Right lobe of liver (tissue), 4 donors: Measurements from ENCODE around the gene USP7.

Source experiments
- POLR2A ChIP-seq: fragments of 450-650 bp; IDR thresholded peaks from one replicate; pipeline ENCODE4 v1.6.1; 2017; ENCODE audit warnings: antibody characterized with exemption, mild to moderate bottlenecking
- TF ChIP-seq, protein P1 (sequence below), 4 donors: fragments of 200-600 bp in 3 of 4; fragments of 450-650 bp in 1 of 4; IDR thresholded peaks; one replicate each; pipeline versions ENCODE4 v1.5.1 to v1.8.0; 2016 to 2022; ENCODE audit warnings: antibody characterized with exemption in 4 of 4, mild to moderate bottlenecking in 2 of 4
- donor health status: DM: no; HTN: no; CAD: no.
- donor health status: DM: no; HTN: no; CAD: no.
- donor health status: DM: no; HTN: yes; CAD: no.

DNA sequence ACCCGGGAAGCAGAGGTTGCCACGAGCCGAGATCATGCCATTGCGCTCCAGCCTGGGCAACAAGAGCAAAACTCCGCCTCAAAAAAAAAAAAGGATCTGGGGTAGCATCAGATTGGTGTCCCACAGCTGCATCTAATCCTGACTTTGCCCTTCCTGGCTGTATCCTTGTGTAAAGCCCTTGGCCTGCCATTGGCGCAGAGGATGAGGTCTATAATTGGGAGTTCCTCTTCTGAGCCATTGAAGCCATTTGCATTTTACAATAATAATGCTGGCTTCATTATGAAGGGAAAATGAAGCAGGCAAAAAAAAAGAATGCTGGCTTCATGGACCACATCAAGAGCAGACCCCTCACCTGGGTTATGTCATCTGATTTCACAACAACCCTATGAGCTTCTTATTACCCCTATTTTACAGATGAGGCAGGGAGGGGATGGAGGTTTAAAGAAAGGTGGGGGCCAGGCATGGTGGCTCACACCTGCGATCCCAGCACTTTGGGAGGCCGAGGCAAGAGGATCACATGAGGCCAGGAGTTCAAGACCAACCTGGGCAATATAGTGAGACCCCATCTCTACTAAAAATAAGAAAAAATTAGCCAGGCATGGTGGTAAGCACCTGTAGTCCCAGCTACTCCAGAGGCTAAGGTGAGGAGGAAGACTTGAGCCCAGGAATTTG, 82.7 kb downstream of the USP7 start:
- TF ChIP-seq, protein P1, sequence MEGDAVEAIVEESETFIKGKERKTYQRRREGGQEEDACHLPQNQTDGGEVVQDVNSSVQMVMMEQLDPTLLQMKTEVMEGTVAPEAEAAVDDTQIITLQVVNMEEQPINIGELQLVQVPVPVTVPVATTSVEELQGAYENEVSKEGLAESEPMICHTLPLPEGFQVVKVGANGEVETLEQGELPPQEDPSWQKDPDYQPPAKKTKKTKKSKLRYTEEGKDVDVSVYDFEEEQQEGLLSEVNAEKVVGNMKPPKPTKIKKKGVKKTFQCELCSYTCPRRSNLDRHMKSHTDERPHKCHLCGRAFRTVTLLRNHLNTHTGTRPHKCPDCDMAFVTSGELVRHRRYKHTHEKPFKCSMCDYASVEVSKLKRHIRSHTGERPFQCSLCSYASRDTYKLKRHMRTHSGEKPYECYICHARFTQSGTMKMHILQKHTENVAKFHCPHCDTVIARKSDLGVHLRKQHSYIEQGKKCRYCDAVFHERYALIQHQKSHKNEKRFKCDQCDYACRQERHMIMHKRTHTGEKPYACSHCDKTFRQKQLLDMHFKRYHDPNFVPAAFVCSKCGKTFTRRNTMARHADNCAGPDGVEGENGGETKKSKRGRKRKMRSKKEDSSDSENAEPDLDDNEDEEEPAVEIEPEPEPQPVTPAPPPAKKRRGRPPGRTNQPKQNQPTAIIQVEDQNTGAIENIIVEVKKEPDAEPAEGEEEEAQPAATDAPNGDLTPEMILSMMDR (IDR thresholded peaks at IDR 0.05), result no peak
- no peak for TF ChIP-seq POLR2A
